ENCODE measurements around the gene JPH3. TPM values are rescaled to one million over a fixed set of nuclear protein-coding genes. Genes with fewer than 3 reads are reported as not detected.

The JPH3 gene
- polyA plus RNA-seq, 1 donor (not counting 4 experiments of a cell fraction or from before 2014, with no cell fraction given), result not detected

DNA sequence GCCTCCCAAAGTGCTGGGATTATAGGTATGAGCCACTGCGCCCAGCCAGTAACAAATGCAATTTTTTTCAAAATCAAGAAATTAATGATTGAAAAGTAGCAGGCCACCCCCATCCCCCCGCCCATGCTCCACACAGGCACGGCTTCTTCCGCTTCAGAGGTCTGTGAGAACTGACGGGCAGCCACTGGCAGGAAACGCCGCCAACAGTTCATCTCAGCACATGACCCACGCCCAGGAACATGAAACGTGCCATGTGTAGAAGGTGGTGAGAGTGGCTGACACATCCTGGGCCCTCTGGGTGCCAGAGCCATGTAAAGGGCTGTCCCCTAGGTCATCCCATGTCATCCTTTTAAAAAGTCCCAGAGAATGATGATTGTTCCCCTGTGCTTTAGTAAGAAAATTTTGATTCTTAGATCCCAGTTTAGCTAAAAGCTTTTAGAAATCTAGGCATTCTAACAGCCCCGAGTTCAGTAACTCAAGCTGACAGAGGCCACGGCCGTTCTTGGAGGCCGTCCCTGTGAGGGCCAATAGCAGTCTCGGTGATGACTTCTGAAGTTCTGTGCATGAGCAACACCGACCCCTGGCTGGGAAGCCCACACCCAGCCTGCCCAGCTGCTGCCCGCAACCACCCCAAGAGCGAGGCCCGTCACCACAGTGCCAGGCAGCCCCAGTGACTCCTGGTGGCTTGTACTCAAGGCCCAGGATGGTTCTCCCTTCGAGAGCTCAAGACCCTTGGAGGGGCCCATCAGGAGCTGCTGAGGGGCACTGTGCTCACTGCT, 111.3 kb downstream of the JPH3 start:
- no peak overlapping the region for H2AFZ ChIP-seq (ENCODE audit: control insufficient read depth, low read length)
- H3K27ac ChIP-seq (ENCODE audit: control insufficient read depth, insufficient read depth, low read length), result no peak overlapping the region
- H3K79me2 ChIP-seq (ENCODE audit: control insufficient read depth, insufficient read depth, low read length), result no peaks in the 10 kb centered on the region
- no peak overlapping the region for H3K4me3 ChIP-seq (ENCODE audit: control insufficient read depth in 2 of 3, extremely low read depth in 1 of 3, insufficient read depth in 2 of 3, low read depth in 1 of 3, low read length in 3 of 3)
- H3K4me2 ChIP-seq (ENCODE audit: control insufficient read depth, extremely low read depth, insufficient read depth, low read depth, low read length), result no peak overlapping the region
- no peaks in the 10 kb centered on the region for H3K9me1 ChIP-seq (ENCODE audit: control insufficient read depth, extremely low read depth, insufficient read depth, low read length)
- FAIRE-seq (no peak), DNase-seq (ENCODE audit: low read depth, low spot score) (no peak)
- TF ChIP-seq, protein P1, sequence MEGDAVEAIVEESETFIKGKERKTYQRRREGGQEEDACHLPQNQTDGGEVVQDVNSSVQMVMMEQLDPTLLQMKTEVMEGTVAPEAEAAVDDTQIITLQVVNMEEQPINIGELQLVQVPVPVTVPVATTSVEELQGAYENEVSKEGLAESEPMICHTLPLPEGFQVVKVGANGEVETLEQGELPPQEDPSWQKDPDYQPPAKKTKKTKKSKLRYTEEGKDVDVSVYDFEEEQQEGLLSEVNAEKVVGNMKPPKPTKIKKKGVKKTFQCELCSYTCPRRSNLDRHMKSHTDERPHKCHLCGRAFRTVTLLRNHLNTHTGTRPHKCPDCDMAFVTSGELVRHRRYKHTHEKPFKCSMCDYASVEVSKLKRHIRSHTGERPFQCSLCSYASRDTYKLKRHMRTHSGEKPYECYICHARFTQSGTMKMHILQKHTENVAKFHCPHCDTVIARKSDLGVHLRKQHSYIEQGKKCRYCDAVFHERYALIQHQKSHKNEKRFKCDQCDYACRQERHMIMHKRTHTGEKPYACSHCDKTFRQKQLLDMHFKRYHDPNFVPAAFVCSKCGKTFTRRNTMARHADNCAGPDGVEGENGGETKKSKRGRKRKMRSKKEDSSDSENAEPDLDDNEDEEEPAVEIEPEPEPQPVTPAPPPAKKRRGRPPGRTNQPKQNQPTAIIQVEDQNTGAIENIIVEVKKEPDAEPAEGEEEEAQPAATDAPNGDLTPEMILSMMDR (optimal IDR thresholded peaks at IDR 0.05 in 1 of 3, IDR thresholded peaks at IDR 0.05 in 1 of 3, conservative IDR thresholded peaks at IDR 0.05 in 1 of 3; ENCODE audit: extremely low read depth in 1 of 3, insufficient read depth in 2 of 3, low read length in 3 of 3), result no peak
- TF ChIP-seq EZH2 (IDR thresholded peaks at IDR 0.05; ENCODE audit: low read length), result no peak
- no peaks in the 10 kb centered on the region for H4K20me1 ChIP-seq (ENCODE audit: control insufficient read depth, extremely low read depth, insufficient read depth, low read length)
- H3K27me3 ChIP-seq (ENCODE audit: control insufficient read depth, extremely low read depth, insufficient read depth, low read length), result no peaks in the 10 kb centered on the region
- H3K4me1 ChIP-seq (ENCODE audit: control insufficient read depth, extremely low read depth, insufficient read depth, low read length), result no peaks in the 10 kb centered on the region
- dilution Hi-C loops (cut with MboI; ENCODE audit: extremely low pct_ligation_motif_present, low sequenced_read_pairs), result no loop called here
- H3K9me3 ChIP-seq (ENCODE audit: control insufficient read depth, low read depth, low read length), result no peaks in the 10 kb centered on the region
- no peak overlapping the region for H3K9ac ChIP-seq (ENCODE audit: control insufficient read depth, extremely low read depth, insufficient read depth, low read length)
- peaks cover 7 to 14% of the 10 kb centered on the region in 2 experiments for H3K36me3 ChIP-seq (ENCODE audit: control insufficient read depth in 2 of 2, extremely low read depth in 1 of 2, insufficient read depth in 2 of 2, low read length in 2 of 2)

DNA sequence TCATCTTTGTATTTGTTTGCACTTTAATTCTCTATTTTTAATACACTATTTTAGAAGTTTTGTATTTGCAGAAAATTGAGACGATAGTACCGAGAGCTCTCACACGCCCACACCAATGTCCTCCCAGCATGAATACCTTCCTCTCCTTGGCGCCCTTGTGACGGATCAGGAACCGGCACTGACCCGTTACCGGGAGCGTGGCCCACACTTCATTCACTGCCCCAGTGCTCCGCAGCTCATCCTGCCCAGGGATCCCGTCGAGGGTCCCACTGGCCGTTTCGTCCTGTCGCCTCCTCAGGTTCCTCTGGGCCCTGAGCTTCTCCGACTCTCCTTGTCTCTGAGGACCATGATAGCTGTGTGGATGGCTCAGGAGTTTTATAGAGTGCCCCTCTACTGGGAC, 112.9 kb downstream of the JPH3 start:
- DNase-seq (ENCODE audit: low read depth, low spot score) (no peak), FAIRE-seq (no peak)
- dilution Hi-C loops (cut with MboI; ENCODE audit: extremely low pct_ligation_motif_present, low sequenced_read_pairs), result no loop called here
- Histone ChIP-seq H3K9me1 (ENCODE audit: control insufficient read depth, extremely low read depth, insufficient read depth, low read length) (no peaks in the 10 kb centered on the region), H3K9me3 (ENCODE audit: control insufficient read depth, low read depth, low read length) (no peaks in the 10 kb centered on the region), H3K27ac (ENCODE audit: control insufficient read depth, insufficient read depth, low read length) (no peak overlapping the region), H3K36me3 (ENCODE audit: control insufficient read depth in 2 of 2, extremely low read depth in 1 of 2, insufficient read depth in 2 of 2, low read length in 2 of 2) (peaks cover 4 to 12% of the 10 kb centered on the region in 2 experiments), H3K4me2 (ENCODE audit: control insufficient read depth, extremely low read depth, insufficient read depth, low read depth, low read length) (no peak overlapping the region), H3K4me3 (ENCODE audit: control insufficient read depth in 2 of 3, extremely low read depth in 1 of 3, insufficient read depth in 2 of 3, low read depth in 1 of 3, low read length in 3 of 3) (no peak overlapping the region), H3K9ac (ENCODE audit: control insufficient read depth, extremely low read depth, insufficient read depth, low read length) (no peak overlapping the region), H3K4me1 (ENCODE audit: control insufficient read depth, extremely low read depth, insufficient read depth, low read length) (no peaks in the 10 kb centered on the region), H4K20me1 (ENCODE audit: control insufficient read depth, extremely low read depth, insufficient read depth, low read length) (no peaks in the 10 kb centered on the region), H2AFZ (ENCODE audit: control insufficient read depth, low read length) (no peak overlapping the region), H3K79me2 (ENCODE audit: control insufficient read depth, insufficient read depth, low read length) (no peaks in the 10 kb centered on the region), H3K27me3 (ENCODE audit: control insufficient read depth, extremely low read depth, insufficient read depth, low read length) (no peaks in the 10 kb centered on the region)
- no peak for TF ChIP-seq EZH2 (IDR thresholded peaks at IDR 0.05; ENCODE audit: low read length)
- TF ChIP-seq, protein P1 (optimal IDR thresholded peaks at IDR 0.05 in 1 of 3, IDR thresholded peaks at IDR 0.05 in 1 of 3, conservative IDR thresholded peaks at IDR 0.05 in 1 of 3; ENCODE audit: extremely low read depth in 1 of 3, insufficient read depth in 2 of 3, low read length in 3 of 3), result no peak
